PC-9 (cell line): ENCODE measurements around the gene PRKG1. TPM values are rescaled to one million over a fixed set of nuclear protein-coding genes. Genes with fewer than 3 reads are reported as not detected.

Experiments
- BruUV-seq: library from RNA; stranded (reverse); fragments of 400-500 nt; replicated peaks from 2 replicates; lab custom pipeline; 2021; lab: Mats Ljungman, UMichigan
- CTCF ChIA-PET: fragments of 300-600 bp; sonication (Branson Sonifier 250); formaldehyde crosslinking; loops from one replicate; lab custom pipeline; 2022; ENCODE audit warnings: antibody characterized with exemption; lab: Charles Lee
- POLR2A ChIA-PET: fragments of 300-600 bp; sonication (Branson Sonifier 250); formaldehyde crosslinking; loops from one replicate; lab custom pipeline; 2022; ENCODE audit warnings: antibody characterized with exemption; ENCODE audit not compliant: unreplicated experiment; lab: Charles Lee
- DNase-seq, 2 experiments: peaks; one replicate each; pipeline versions ENCODE4 v3.0.0 to v3.0.0-alpha.2; 2015 to 2022; ENCODE audit warnings: mixed read lengths in 1 of 2
- H2AFZ ChIP-seq: fragments of 200-600 bp; sonication (generic); 2 replicates; pipeline ENCODE4 v1.8.1; 2017; ENCODE audit warnings: antibody characterized with exemption
- H3F3A ChIP-seq: fragments of 200-600 bp; sonication (generic); 2 replicates; pipeline ENCODE4 v1.8.1; 2017; ENCODE audit warnings: antibody characterized with exemption, mild to moderate bottlenecking, low read depth; ENCODE audit not compliant: insufficient read depth
- H3K27ac ChIP-seq: fragments of 200-600 bp; sonication (generic); 2 replicates; pipeline ENCODE4 v1.6.1; 2016; ENCODE audit warnings: mixed run types
- H3K27me3 ChIP-seq: fragments of 200-600 bp; sonication (generic); 2 replicates; pipeline ENCODE4 v1.6.1; 2016; ENCODE audit warnings: low read depth, mixed run types; ENCODE audit not compliant: insufficient read depth
- H3K36me3 ChIP-seq: fragments of 200-600 bp; sonication (generic); 2 replicates; pipeline ENCODE4 v1.6.1; 2016; ENCODE audit warnings: low read depth, mixed run types
- H3K4me1 ChIP-seq: fragments of 200-600 bp; sonication (generic); replicated peaks from 2 replicates; pipeline ENCODE4 v1.6.1; 2016; ENCODE audit warnings: mixed run types; ENCODE audit not compliant: insufficient read depth
- H3K4me2 ChIP-seq: fragments of 200-600 bp; sonication (generic); 2 replicates; pipeline ENCODE4 v1.6.1; 2017; ENCODE audit warnings: mixed run types
- H3K4me3 ChIP-seq: fragments of 200-600 bp; sonication (generic); 2 replicates; pipeline ENCODE4 v1.6.1; 2016; ENCODE audit warnings: mixed run types
- H3K79me2 ChIP-seq: fragments of 200-600 bp; sonication (generic); 2 replicates; pipeline ENCODE4 v1.6.1; 2017; ENCODE audit warnings: low read depth, mixed run types
- H3K9me2 ChIP-seq: fragments of 200-600 bp; sonication (generic); 2 replicates; pipeline ENCODE4 v1.8.1; 2017; ENCODE audit warnings: mild to moderate bottlenecking; ENCODE audit not compliant: insufficient read depth
- H3K9me3 ChIP-seq: fragments of 200-600 bp; sonication (generic); 2 replicates; pipeline ENCODE4 v1.8.1; 2016; ENCODE audit warnings: low read depth; ENCODE audit not compliant: insufficient read depth
- H4K20me1 ChIP-seq: fragments of 200-600 bp; sonication (generic); 2 replicates; pipeline ENCODE4 v1.8.1; 2017; ENCODE audit not compliant: insufficient read depth
- CTCF ChIP-seq: fragments of 200-600 bp; sonication (generic); conservative IDR thresholded peaks from 2 replicates; pipeline ENCODE4 v1.6.1; 2017; ENCODE audit warnings: mixed run types, antibody characterized with exemption, mild to moderate bottlenecking, moderate library complexity
- EZH2 ChIP-seq: fragments of 200-600 bp; sonication (generic); IDR thresholded peaks from 2 replicates; pipeline ENCODE4 v1.8.0; 2017; ENCODE audit warnings: antibody characterized with exemption, low read depth
- intact Hi-C: fragments of 100-400 bp; cut with micrococcal nuclease; formaldehyde crosslinking; loops from one replicate; pipeline ENCODE4 v1.10.0; 2022; ENCODE audit not compliant: unreplicated experiment
- total RNA-seq: library from RNA; stranded (reverse); gene quantifications from 2 replicates; pipeline ENCODE4 v1.2.3, GENCODE V29; 2021

The PRKG1 gene
- total RNA-seq, 1 experiment from 2014 or later: 0.70 TPM

GRCh38 chr10:51047857-51048256, 26.4 kb upstream of the PRKG1 start:
- Histone ChIP-seq H2AFZ (no peak overlapping the region), H3K4me1 (no peaks in the 10 kb centered on the region), H3K79me2 (no peaks in the 10 kb centered on the region), H3K4me2 (no peak overlapping the region), H3F3A (no peaks in the 10 kb centered on the region), H4K20me1 (no peaks in the 10 kb centered on the region), H3K9me2 (no peaks in the 10 kb centered on the region), H3K36me3 (no peaks in the 10 kb centered on the region), H3K27me3 (no peaks in the 10 kb centered on the region), H3K9me3 (no peaks in the 10 kb centered on the region), H3K27ac (no peak overlapping the region), H3K4me3 (no peak overlapping the region)
- intact Hi-C loops: no loop called here
- BruUV-seq: no TSS peak
- TF ChIP-seq EZH2 (no peak), CTCF (no peak)
- POLR2A ChIA-PET: no interaction called here
- DNase-seq: no peak
- CTCF ChIA-PET: no interaction called here

GRCh38 chr10:51048792-51049191, 25.5 kb upstream of the PRKG1 start:
- CTCF ChIA-PET: interaction anchor here (0.7 kb wide), 1 partner anchor 833 kb away, joined by 5 read pairs; no protein-coding TSS in a partner anchor
- no peak for DNase-seq

GRCh38 chr10:51052163-51052562, 22.1 kb upstream of the PRKG1 start:
- DNase-seq: no peak
- H3K4me2 ChIP-seq: no peak overlapping the region
- no peaks in the 10 kb centered on the region for H3K9me3 ChIP-seq
- no peaks in the 10 kb centered on the region for H3K36me3 ChIP-seq
- TF ChIP-seq EZH2 (no peak), CTCF (no peak)
- H3K4me3 ChIP-seq: no peak overlapping the region
- POLR2A ChIA-PET: no interaction called here
- CTCF ChIA-PET: no interaction called here
- H4K20me1 ChIP-seq: no peaks in the 10 kb centered on the region; the same call in 1 of the 2 replicates
- no peak overlapping the region for H3K27ac ChIP-seq
- H3K9me2 ChIP-seq: no peaks in the 10 kb centered on the region
- no peaks in the 10 kb centered on the region for H3K4me1 ChIP-seq
- no peaks in the 10 kb centered on the region for H3F3A ChIP-seq
- no peaks in the 10 kb centered on the region for H3K79me2 ChIP-seq
- BruUV-seq: no TSS peak
- no peaks in the 10 kb centered on the region for H3K27me3 ChIP-seq
- no peak overlapping the region for H2AFZ ChIP-seq
- intact Hi-C loops: no loop called here

More at GRCh38 chr10:51048792-51049191, 25.5 kb upstream of the PRKG1 start:
- no peak overlapping the region for H3K27ac ChIP-seq
- no peaks in the 10 kb centered on the region for H3K9me3 ChIP-seq
- no peaks in the 10 kb centered on the region for H3K27me3 ChIP-seq
- no peak overlapping the region for H3K4me2 ChIP-seq
- H3K79me2 ChIP-seq: no peaks in the 10 kb centered on the region
- no TSS peak for BruUV-seq
- no peaks in the 10 kb centered on the region for H3K9me2 ChIP-seq
- H2AFZ ChIP-seq: no peak overlapping the region
- no peaks in the 10 kb centered on the region for H3K36me3 ChIP-seq
- TF ChIP-seq EZH2 (no peak), CTCF (no peak)
- H4K20me1 ChIP-seq: no peaks in the 10 kb centered on the region
- POLR2A ChIA-PET: no interaction called here
- H3F3A ChIP-seq: no peaks in the 10 kb centered on the region
- no peaks in the 10 kb centered on the region for H3K4me1 ChIP-seq
- intact Hi-C loops: no loop called here
- no peak overlapping the region for H3K4me3 ChIP-seq
